Parathyroid adenoma (tissue), 2 donors: ENCODE data around the gene PNMA1.

Source experiments
- H2AFZ ChIP-seq: fragments of 300-600 bp; sonication (generic); one replicate; pipeline ENCODE4 v1.7.0; 2017; ENCODE audit warnings: antibody characterized with exemption, mild to moderate bottlenecking
- H3K27ac ChIP-seq: fragments of 300-600 bp; sonication (generic); one replicate; pipeline ENCODE4 v1.7.0; 2017
- H3K27me3 ChIP-seq: fragments of 300-600 bp; sonication (generic); one replicate; pipeline ENCODE4 v1.7.0; 2017; ENCODE audit warnings: low read length; ENCODE audit not compliant: control insufficient read depth, insufficient read depth
- H3K36me3 ChIP-seq: fragments of 300-600 bp; sonication (generic); one replicate; pipeline ENCODE4 v1.7.0; 2017; ENCODE audit warnings: low read length; ENCODE audit not compliant: control insufficient read depth, insufficient read depth
- H3K4me1 ChIP-seq: fragments of 300-600 bp; sonication (generic); one replicate; pipeline ENCODE4 v1.7.0; 2017; ENCODE audit warnings: control low read depth
- H3K4me2 ChIP-seq: fragments of 300-600 bp; sonication (generic); one replicate; pipeline ENCODE4 v1.7.0; 2017; ENCODE audit warnings: low read length
- H3K4me3 ChIP-seq: fragments of 300-600 bp; sonication (generic); one replicate; pipeline ENCODE4 v1.7.0; 2017; ENCODE audit warnings: low read depth, low read length
- H3K79me2 ChIP-seq: fragments of 300-600 bp; sonication (generic); one replicate; pipeline ENCODE4 v1.7.0; 2017; ENCODE audit warnings: control low read depth
- H3K9ac ChIP-seq: fragments of 300-600 bp; sonication (generic); one replicate; pipeline ENCODE4 v1.7.0; 2017; ENCODE audit warnings: mild to moderate bottlenecking
- H3K9me3 ChIP-seq: fragments of 300-600 bp; sonication (generic); one replicate; pipeline ENCODE4 v1.7.0; 2017; ENCODE audit warnings: low read length; ENCODE audit not compliant: control insufficient read depth
- CTCF ChIP-seq: fragments of 300-600 bp; sonication (generic); IDR thresholded peaks from one replicate; pipeline ENCODE4 v1.7.0; 2017; ENCODE audit warnings: antibody characterized with exemption, mild to moderate bottlenecking
- donor health status: primary hyperparathyroidism.

Gene PNMA1

DNA sequence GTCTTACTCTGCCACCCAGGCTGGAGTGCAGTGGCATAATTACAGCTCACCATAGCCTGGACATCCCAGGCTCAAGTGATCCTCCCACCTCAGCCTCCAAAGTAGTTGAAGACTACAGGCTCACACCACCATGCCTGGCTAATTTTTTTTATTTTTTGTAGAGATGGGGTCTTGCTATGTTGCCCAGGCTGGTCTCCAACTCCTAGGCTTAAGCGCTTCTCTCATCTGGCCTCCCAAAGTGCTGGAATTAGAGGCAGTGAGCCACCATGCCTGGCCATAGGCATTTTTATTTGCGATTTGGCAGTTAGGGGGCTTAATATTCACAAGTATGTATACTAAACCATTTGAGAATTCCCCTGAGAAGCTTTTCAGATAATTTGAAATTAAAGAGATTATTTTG is 19.1 kb downstream of the PNMA1 start:
- Histone ChIP-seq H3K4me1 (no peaks in the 10 kb centered on the region), H3K4me2 (no peak overlapping the region), H3K27ac (no peak overlapping the region), H2AFZ (no peak overlapping the region), H3K4me3 (no peak overlapping the region), H3K9ac (no peak overlapping the region), H3K27me3 (no peaks in the 10 kb centered on the region), H3K36me3 (no peaks in the 10 kb centered on the region), H3K9me3 (no peaks in the 10 kb centered on the region), H3K79me2 (no peaks in the 10 kb centered on the region)
- TF ChIP-seq CTCF, result no peak

GRCh38 chr14:73694083-73694482 is 20.1 kb downstream of the PNMA1 start:
- H3K9ac ChIP-seq, result no peak overlapping the region
- H3K27ac ChIP-seq, result no peak overlapping the region
- H3K4me3 ChIP-seq, result no peak overlapping the region
- no peaks in the 10 kb centered on the region for H3K4me1 ChIP-seq
- no peaks in the 10 kb centered on the region for H3K27me3 ChIP-seq
- no peak overlapping the region for H3K4me2 ChIP-seq
- no peaks in the 10 kb centered on the region for H3K79me2 ChIP-seq
- no peak for TF ChIP-seq CTCF
- H3K36me3 ChIP-seq, result no peaks in the 10 kb centered on the region
- no peaks in the 10 kb centered on the region for H3K9me3 ChIP-seq
- H2AFZ ChIP-seq, result no peak overlapping the region

- no peaks in the 10 kb centered on the region for H3K27me3 ChIP-seq
- H3K9ac ChIP-seq, result no peak overlapping the region
- H3K27ac ChIP-seq, result no peak overlapping the region
- H3K4me2 ChIP-seq, result no peak overlapping the region
- no peaks in the 10 kb centered on the region for H3K36me3 ChIP-seq
- TF ChIP-seq CTCF, result no peak
- H2AFZ ChIP-seq, result no peak overlapping the region
- H3K9me3 ChIP-seq, result no peaks in the 10 kb centered on the region
- H3K4me3 ChIP-seq, result no peak overlapping the region
- no peaks in the 10 kb centered on the region for H3K4me1 ChIP-seq
- H3K79me2 ChIP-seq, result no peaks in the 10 kb centered on the region
Measured at GRCh38 chr14:73686901-73687300, 27.3 kb downstream of the PNMA1 start.

- Histone ChIP-seq H3K4me2 (no peak overlapping the region), H3K27me3 (no peaks in the 10 kb centered on the region), H2AFZ (no peak overlapping the region), H3K4me1 (no peaks in the 10 kb centered on the region), H3K9me3 (no peaks in the 10 kb centered on the region), H3K27ac (no peak overlapping the region), H3K9ac (no peak overlapping the region), H3K36me3 (no peaks in the 10 kb centered on the region), H3K79me2 (no peaks in the 10 kb centered on the region), H3K4me3 (no peak overlapping the region)
- no peak for TF ChIP-seq CTCF
Measured at GRCh38 chr14:73685328-73685727, 28.9 kb downstream of the PNMA1 start.

DNA sequence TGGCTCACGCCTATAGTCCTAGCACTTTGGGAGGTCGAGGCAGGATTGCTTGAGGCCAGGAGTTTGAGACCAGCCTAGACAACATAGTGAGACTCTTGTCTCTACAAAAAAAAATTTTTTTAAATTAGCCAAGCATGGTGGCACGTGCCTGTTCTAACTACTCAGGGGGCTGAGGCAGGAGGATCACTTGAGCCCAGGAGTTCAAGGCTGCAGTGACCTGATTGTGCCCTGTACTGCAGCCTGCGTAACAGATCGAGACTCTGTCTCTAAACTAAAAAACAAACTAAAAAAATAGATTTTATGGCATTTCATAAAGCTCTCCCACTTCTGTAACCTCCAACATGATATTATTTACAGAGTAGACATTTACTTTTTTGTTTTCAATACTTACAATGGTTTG is 29.6 kb downstream of the PNMA1 start:
- H3K4me2 ChIP-seq, result no peak overlapping the region
- no peak overlapping the region for H3K4me3 ChIP-seq
- H3K9ac ChIP-seq, result no peak overlapping the region
- no peak for TF ChIP-seq CTCF
- no peaks in the 10 kb centered on the region for H3K4me1 ChIP-seq
- no peaks in the 10 kb centered on the region for H3K36me3 ChIP-seq
- no peak overlapping the region for H3K27ac ChIP-seq
- H3K9me3 ChIP-seq, result no peaks in the 10 kb centered on the region
- H3K79me2 ChIP-seq, result no peaks in the 10 kb centered on the region
- no peaks in the 10 kb centered on the region for H3K27me3 ChIP-seq
- no peak overlapping the region for H2AFZ ChIP-seq
